Measurements from ENCODE around the gene ROCK2.

ROCK2 gene

GRCh38 chr2:11344342-11344955 lies at the start of gene ROCK2:
ROCK2 (minus strand) TSS chr2:11344636; CDS start chr2:11344136, 500 bp downstream.
- FAIRE-seq: no peak

- FAIRE-seq: no peak
Measured at GRCh38 chr2:11393711-11394236, 49.3 kb upstream of the ROCK2 start.

- no peak for FAIRE-seq
Measured at GRCh38 chr2:11391942-11392266, 47.5 kb upstream of the ROCK2 start.

GRCh38 chr2:11390399-11390658 lies 45.9 kb upstream of the ROCK2 start:
- no peak for FAIRE-seq

- no peak for FAIRE-seq
Measured at GRCh38 chr2:11389551-11390398, 45.3 kb upstream of the ROCK2 start.

GRCh38 chr2:11389052-11389420 lies 44.6 kb upstream of the ROCK2 start:
- no peak for FAIRE-seq

- FAIRE-seq: no peak
Measured at GRCh38 chr2:11388262-11389051, 44.0 kb upstream of the ROCK2 start.

- no peak for FAIRE-seq
Measured at GRCh38 chr2:11387843-11388242, 43.4 kb upstream of the ROCK2 start.

GRCh38 chr2:11387100-11387390 lies 42.6 kb upstream of the ROCK2 start:
- FAIRE-seq: no peak

- FAIRE-seq: no peak
Measured at GRCh38 chr2:11385847-11386246, 41.4 kb upstream of the ROCK2 start.

GRCh38 chr2:11385216-11385615 lies 40.8 kb upstream of the ROCK2 start:
- FAIRE-seq: no peak

GRCh38 chr2:11379558-11379957 lies 35.1 kb upstream of the ROCK2 start:
- FAIRE-seq: no peak

GRCh38 chr2:11377928-11378545 lies 33.6 kb upstream of the ROCK2 start:
- FAIRE-seq: no peak

GRCh38 chr2:11376071-11376470 lies 31.6 kb upstream of the ROCK2 start:
- FAIRE-seq: no peak

- no peak for FAIRE-seq
Measured at GRCh38 chr2:11375689-11376027, 31.2 kb upstream of the ROCK2 start.

GRCh38 chr2:11375025-11375688 lies 30.7 kb upstream of the ROCK2 start:
- no peak for FAIRE-seq

- FAIRE-seq: no peak
Measured at GRCh38 chr2:11373096-11373495, 28.7 kb upstream of the ROCK2 start.

- no peak for FAIRE-seq
Measured at GRCh38 chr2:11371092-11371937, 26.9 kb upstream of the ROCK2 start.

GRCh38 chr2:11370377-11371091 lies 26.1 kb upstream of the ROCK2 start:
- FAIRE-seq: no peak

- FAIRE-seq: no peak
Measured at GRCh38 chr2:11368059-11368572, 23.7 kb upstream of the ROCK2 start.

- no peak for FAIRE-seq
Measured at GRCh38 chr2:11367170-11367730, 22.8 kb upstream of the ROCK2 start.
